ENCODE measurements around the gene HEBP2. TPM values are rescaled to one million over a fixed set of nuclear protein-coding genes. Genes with fewer than 3 reads are reported as not detected.

Gene HEBP2
- total and polyA plus RNA-seq, 2 of the 4 experiments (the other 2 are of a cell fraction): 3.9 to 6.1 TPM

DNA sequence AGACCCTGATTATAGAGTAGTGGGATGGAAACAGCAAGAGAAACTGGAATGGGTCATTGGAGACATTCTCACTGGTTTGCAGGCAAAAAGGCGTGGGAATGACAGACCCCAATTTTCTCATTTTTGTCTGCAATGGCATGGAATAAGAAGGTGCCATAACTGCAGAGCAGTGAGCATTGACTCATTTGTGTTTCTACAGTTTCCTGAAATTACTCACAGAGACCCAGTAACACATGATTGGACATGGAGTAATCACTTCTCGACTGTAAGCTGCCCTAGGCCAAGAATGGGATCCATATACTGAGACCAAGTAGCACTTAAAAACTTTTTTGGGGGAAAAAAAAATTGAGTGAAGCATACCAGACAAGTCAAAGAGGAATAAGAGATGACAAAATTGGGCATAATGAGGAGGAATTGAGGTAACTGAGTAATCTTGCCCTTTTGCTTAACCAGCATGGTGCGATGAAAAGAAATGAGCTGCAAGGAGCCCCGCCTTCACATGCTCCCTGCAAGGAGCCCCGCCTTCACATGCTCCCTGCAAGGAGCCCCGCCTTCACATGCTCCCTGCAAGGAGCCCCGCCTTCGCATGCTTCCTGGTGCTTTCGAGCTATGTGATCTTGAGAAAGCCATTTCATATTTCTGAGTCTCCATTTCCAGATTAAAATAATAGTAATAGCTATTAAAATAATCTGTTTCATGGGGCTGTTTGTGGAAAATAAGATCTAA, 51.1 kb downstream of the HEBP2 start:
- H3K36me3 ChIP-seq (ENCODE audit: control insufficient read depth, insufficient read depth, low read length): no peaks in the 10 kb centered on the region
- in situ Hi-C loops (cut with MboI; ENCODE audit: low sequenced_read_pairs) (no loop called here), dilution Hi-C loops (cut with HindIII; ENCODE audit: low sequenced_read_pairs, unreplicated experiment) (no loop called here), intact Hi-C loops (cut with micrococcal nuclease) (no loop called here)
- no peaks in the 10 kb centered on the region for H3K9me3 ChIP-seq (ENCODE audit: control insufficient read depth, insufficient read depth, low read length)
- no peak overlapping the region for H3K4ac ChIP-seq (ENCODE audit: low read depth, low read length)
- H4K8ac ChIP-seq (ENCODE audit: low read depth in 2 of 2, low read length in 2 of 2): no peak overlapping the region
- no peak overlapping the region for H3K27ac ChIP-seq (ENCODE audit: insufficient read depth, low read length)
- H3K4me1 ChIP-seq (ENCODE audit: control insufficient read depth, insufficient read depth, low read length): 0 out of 2 replicates have a peak, but pooled peaks cover 2% of the 10 kb centered on the region
- no TSS peak for BruUV-seq (replicated peaks)
- no peak overlapping the region for H3K4me3 ChIP-seq (ENCODE audit: insufficient read depth, low read depth, low read length)
- H3K56ac ChIP-seq (ENCODE audit: extremely low read depth, insufficient read depth, low read length): no peak overlapping the region
- H2BK5ac ChIP-seq (ENCODE audit: low read depth, low read length, poor library complexity, severe bottlenecking): no peak overlapping the region
- 0 out of 2 replicates have a peak, but pooled peaks cover 4% of the 10 kb centered on the region for H3K9me1 ChIP-seq (ENCODE audit: insufficient read depth, low read length)
- TF ChIP-seq POLR2A (IDR thresholded peaks at IDR 0.05; ENCODE audit: low read depth, low read length) (no peak), BHLHE40 (IDR thresholded peaks at IDR 0.05; ENCODE audit: low read depth, low read length) (no peak), MAFK (IDR thresholded peaks at IDR 0.05; ENCODE audit: low read depth, low read length) (no peak), RCOR1 (IDR thresholded peaks at IDR 0.05; ENCODE audit: insufficient replicate concordance, low read length) (no peak), MXI1 (IDR thresholded peaks at IDR 0.05; ENCODE audit: borderline replicate concordance, low read depth, low read length) (no peak), RFX5 (IDR thresholded peaks at IDR 0.05; ENCODE audit: low read depth, low read length) (no peak), FOS (IDR thresholded peaks at IDR 0.05; ENCODE audit: low read depth, low read length) (no peak), RAD21 (IDR thresholded peaks at IDR 0.05; ENCODE audit: low read length) (no peak), NFE2L2 (IDR thresholded peaks at IDR 0.05; ENCODE audit: low read depth, low read length) (no peak), CEBPB (IDR thresholded peaks at IDR 0.05; ENCODE audit: low read depth, low read length) (no peak), MAZ (IDR thresholded peaks at IDR 0.05; ENCODE audit: borderline replicate concordance, low read depth, low read length) (no peak), CHD1 (IDR thresholded peaks at IDR 0.05; ENCODE audit: low read depth, low read length) (no peak), SMC3 (IDR thresholded peaks at IDR 0.05; ENCODE audit: low read depth, low read length) (no peak)
- TF ChIP-seq, protein P1, sequence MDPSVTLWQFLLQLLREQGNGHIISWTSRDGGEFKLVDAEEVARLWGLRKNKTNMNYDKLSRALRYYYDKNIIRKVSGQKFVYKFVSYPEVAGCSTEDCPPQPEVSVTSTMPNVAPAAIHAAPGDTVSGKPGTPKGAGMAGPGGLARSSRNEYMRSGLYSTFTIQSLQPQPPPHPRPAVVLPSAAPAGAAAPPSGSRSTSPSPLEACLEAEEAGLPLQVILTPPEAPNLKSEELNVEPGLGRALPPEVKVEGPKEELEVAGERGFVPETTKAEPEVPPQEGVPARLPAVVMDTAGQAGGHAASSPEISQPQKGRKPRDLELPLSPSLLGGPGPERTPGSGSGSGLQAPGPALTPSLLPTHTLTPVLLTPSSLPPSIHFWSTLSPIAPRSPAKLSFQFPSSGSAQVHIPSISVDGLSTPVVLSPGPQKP (IDR thresholded peaks at IDR 0.05; ENCODE audit: borderline replicate concordance, low read depth, low read length): no peak
- TF ChIP-seq, protein P2, sequence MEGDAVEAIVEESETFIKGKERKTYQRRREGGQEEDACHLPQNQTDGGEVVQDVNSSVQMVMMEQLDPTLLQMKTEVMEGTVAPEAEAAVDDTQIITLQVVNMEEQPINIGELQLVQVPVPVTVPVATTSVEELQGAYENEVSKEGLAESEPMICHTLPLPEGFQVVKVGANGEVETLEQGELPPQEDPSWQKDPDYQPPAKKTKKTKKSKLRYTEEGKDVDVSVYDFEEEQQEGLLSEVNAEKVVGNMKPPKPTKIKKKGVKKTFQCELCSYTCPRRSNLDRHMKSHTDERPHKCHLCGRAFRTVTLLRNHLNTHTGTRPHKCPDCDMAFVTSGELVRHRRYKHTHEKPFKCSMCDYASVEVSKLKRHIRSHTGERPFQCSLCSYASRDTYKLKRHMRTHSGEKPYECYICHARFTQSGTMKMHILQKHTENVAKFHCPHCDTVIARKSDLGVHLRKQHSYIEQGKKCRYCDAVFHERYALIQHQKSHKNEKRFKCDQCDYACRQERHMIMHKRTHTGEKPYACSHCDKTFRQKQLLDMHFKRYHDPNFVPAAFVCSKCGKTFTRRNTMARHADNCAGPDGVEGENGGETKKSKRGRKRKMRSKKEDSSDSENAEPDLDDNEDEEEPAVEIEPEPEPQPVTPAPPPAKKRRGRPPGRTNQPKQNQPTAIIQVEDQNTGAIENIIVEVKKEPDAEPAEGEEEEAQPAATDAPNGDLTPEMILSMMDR (conservative IDR thresholded peaks at IDR 0.05; ENCODE audit: low read depth, low read length): no peak
- TF ChIP-seq, protein P3, sequence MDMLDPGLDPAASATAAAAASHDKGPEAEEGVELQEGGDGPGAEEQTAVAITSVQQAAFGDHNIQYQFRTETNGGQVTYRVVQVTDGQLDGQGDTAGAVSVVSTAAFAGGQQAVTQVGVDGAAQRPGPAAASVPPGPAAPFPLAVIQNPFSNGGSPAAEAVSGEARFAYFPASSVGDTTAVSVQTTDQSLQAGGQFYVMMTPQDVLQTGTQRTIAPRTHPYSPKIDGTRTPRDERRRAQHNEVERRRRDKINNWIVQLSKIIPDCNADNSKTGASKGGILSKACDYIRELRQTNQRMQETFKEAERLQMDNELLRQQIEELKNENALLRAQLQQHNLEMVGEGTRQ (IDR thresholded peaks at IDR 0.05; ENCODE audit: low read depth, low read length): no peak
- DNase-seq: no peak
- H2AK5ac ChIP-seq (ENCODE audit: low read depth, low read length): no peak overlapping the region
- H4K91ac ChIP-seq (ENCODE audit: insufficient read depth, low read depth, low read length): no peak overlapping the region
- no peak overlapping the region for H3K9ac ChIP-seq (ENCODE audit: low read depth, low read length)
- no peak overlapping the region for H2BK120ac ChIP-seq (ENCODE audit: low read depth, low read length)
- H2BK20ac ChIP-seq (ENCODE audit: low read depth, low read length): no peak overlapping the region
- H3K23ac ChIP-seq (ENCODE audit: low read depth, low read length): no peak overlapping the region
- no peak overlapping the region for H3K4me2 ChIP-seq (ENCODE audit: low read depth, low read length)
- no peaks in the 10 kb centered on the region for H3K27me3 ChIP-seq (ENCODE audit: control insufficient read depth, insufficient read depth, low read length)
- no peaks in the 10 kb centered on the region for H4K20me1 ChIP-seq (ENCODE audit: insufficient read depth, low read length)
- H3K14ac ChIP-seq (replicated peaks; ENCODE audit: low read depth, low read length): no peak overlapping the region
- ChIA-PET CTCF (no interaction called here), POLR2A (ENCODE audit: unreplicated experiment) (no interaction called here)
- H3K79me1 ChIP-seq (ENCODE audit: low read depth in 1 of 2, low read length in 2 of 2): peaks cover 0 to 5% of the 10 kb centered on the region in 2 experiments; a peak in 2 of 4 replicates
- no peak overlapping the region for H2AK9ac ChIP-seq (replicated peaks; ENCODE audit: low read depth, low read length, poor library complexity)
- no peak; the same call in 1 of the 2 replicates for ATAC-seq (ENCODE audit: low read depth)
- H2AFZ ChIP-seq (replicated peaks; ENCODE audit: low read length, poor library complexity): no peak overlapping the region
- no peak overlapping the region for H3K18ac ChIP-seq (ENCODE audit: low read depth, low read length)
- H4K5ac ChIP-seq (ENCODE audit: low read depth, low read length): no peak overlapping the region
- no peak overlapping the region for H2BK15ac ChIP-seq (ENCODE audit: low read depth, low read length)
- WGBS, 2 experiments (ENCODE audit: extremely low coverage in 2 of 2, insufficient read length in 1 of 2): no CpG with 5 or more reads among the region's 9 CpGs
